GM12872 (cell line): ENCODE results near the gene MAST3.

Experiments
- CTCF ChIP-seq: IDR thresholded peaks from 3 replicates; pipeline ENCODE4 v1.5.1; 2011; ENCODE audit warnings: low read depth, mild to moderate bottlenecking, low read length, moderate library complexity; ENCODE audit not compliant: insufficient read depth

The MAST3 gene

GRCh38 chr19:18173054-18173571, 75.5 kb downstream of the MAST3 start:
- TF ChIP-seq CTCF, result no peak

GRCh38 chr19:18173572-18174288, 76.2 kb downstream of the MAST3 start, which contains the start of gene IFI30:
IFI30 (plus strand) TSS chr19:18173813; CDS start chr19:18173842, 29 bp downstream.
- no peak for TF ChIP-seq CTCF

GRCh38 chr19:18174983-18175382, 77.4 kb downstream of the MAST3 start:
- TF ChIP-seq CTCF, result no peak

GRCh38 chr19:18176367-18177310, 79.1 kb downstream of the MAST3 start:
- TF ChIP-seq CTCF, result no peak

- no peak for TF ChIP-seq CTCF
Observed at GRCh38 chr19:18179957-18180356, 82.4 kb downstream of the MAST3 start.

GRCh38 chr19:18183529-18183928, 86.0 kb downstream of the MAST3 start:
- TF ChIP-seq CTCF, result no peak

- TF ChIP-seq CTCF, result no peak
Observed at GRCh38 chr19:18185538-18185937, 88.0 kb downstream of the MAST3 start.
